ENCODE results near the gene RAPGEF4.

DNA sequence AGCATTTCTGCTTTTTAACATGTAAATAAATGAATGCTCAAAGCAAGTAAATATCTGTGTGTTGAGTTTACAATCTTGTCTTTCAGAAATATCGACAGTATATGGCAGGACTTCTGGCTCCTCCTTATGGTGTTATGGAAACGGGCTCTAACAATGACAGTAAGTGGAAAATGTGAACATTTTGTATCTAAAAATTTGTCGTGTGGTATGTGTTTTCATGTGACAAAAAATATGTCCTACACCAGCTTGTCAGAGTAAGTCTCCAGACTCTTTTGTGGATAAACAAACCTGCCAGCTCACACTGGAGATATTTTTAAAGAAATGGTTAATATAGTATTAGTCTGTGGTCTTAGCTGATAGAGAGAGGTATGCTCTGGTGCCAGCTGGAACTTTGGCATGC, 182.1 kb downstream of the RAPGEF4 start:
- TF ChIP-seq CTCF (IDR thresholded peaks at IDR 0.05) (no peak), POLR2A (IDR thresholded peaks at IDR 0.05) (no peak)

Data from Peyer's patch (tissue), 4 donors.